ENCODE measurements around the gene ZC3H7B. TPM values are rescaled to one million over a fixed set of nuclear protein-coding genes. Genes with fewer than 3 reads are reported as not detected.

ZC3H7B gene
- total RNA-seq, 1 experiment from 2014 or later, result 34.8 TPM

- no peaks in the 10 kb centered on the region for H3K9me3 ChIP-seq (ENCODE audit: low read length)
- CTCF ChIA-PET, result no interaction called here
- no peak for DNase-seq
- H3K9ac ChIP-seq (ENCODE audit: low read length), result no peak overlapping the region
- H3K27me3 ChIP-seq (ENCODE audit: low read length), result no peaks in the 10 kb centered on the region
- H3K4me3 ChIP-seq (ENCODE audit: low read length), result no peak overlapping the region
- H3K4me2 ChIP-seq (ENCODE audit: low read length), result no peak overlapping the region
- no peaks in the 10 kb centered on the region for H4K20me1 ChIP-seq (ENCODE audit: low read length)
- H3K79me2 ChIP-seq (ENCODE audit: low read length), result no peaks in the 10 kb centered on the region
- H3K27ac ChIP-seq (ENCODE audit: low read length), result no peak overlapping the region
- POLR2A ChIA-PET (ENCODE audit: unreplicated experiment), result no interaction called here
- intact Hi-C loops (cut with micrococcal nuclease), result no loop called here
- no peaks in the 10 kb centered on the region for H3K4me1 ChIP-seq (ENCODE audit: insufficient read depth, low read length)
- no peak overlapping the region for H2AFZ ChIP-seq (ENCODE audit: low read length)
- H3K36me3 ChIP-seq (ENCODE audit: low read depth, low read length), result no peaks in the 10 kb centered on the region
- H3F3A ChIP-seq (ENCODE audit: low read length, unreplicated experiment), result no peaks in the 10 kb centered on the region
- TF ChIP-seq EZH2 (IDR thresholded peaks at IDR 0.05; ENCODE audit: low read length, unreplicated experiment), result no peak
- TF ChIP-seq CTCF (conservative IDR thresholded peaks at IDR 0.05; ENCODE audit: low read depth, low read length), result no peak
- TF ChIP-seq EZH2phosphoT487 (IDR thresholded peaks at IDR 0.05; ENCODE audit: borderline replicate concordance, low read length), result no peak
- BruUV-seq (replicated peaks), result no TSS peak
- no peaks in the 10 kb centered on the region for H3K9me2 ChIP-seq (replicated peaks; ENCODE audit: low read length)
- ATAC-seq, result no peak
Observed at GRCh38 chr22:41343717-41344116, 42.4 kb downstream of the ZC3H7B start.

- no peaks in the 10 kb centered on the region for H3K9me2 ChIP-seq (replicated peaks; ENCODE audit: low read length)
- H3F3A ChIP-seq (ENCODE audit: low read length, unreplicated experiment), result no peaks in the 10 kb centered on the region
- BruUV-seq (replicated peaks), result no TSS peak
- no peak overlapping the region for H3K9ac ChIP-seq (ENCODE audit: low read length)
- POLR2A ChIA-PET (ENCODE audit: unreplicated experiment), result no interaction called here
- no peak for ATAC-seq
- H3K36me3 ChIP-seq (ENCODE audit: low read depth, low read length), result no peaks in the 10 kb centered on the region
- DNase-seq, result no peak
- no peaks in the 10 kb centered on the region for H3K27me3 ChIP-seq (ENCODE audit: low read length)
- no peak overlapping the region for H2AFZ ChIP-seq (ENCODE audit: low read length)
- no peak overlapping the region for H3K4me3 ChIP-seq (ENCODE audit: low read length)
- intact Hi-C loops (cut with micrococcal nuclease), result no loop called here
- no peak for TF ChIP-seq EZH2phosphoT487 (IDR thresholded peaks at IDR 0.05; ENCODE audit: borderline replicate concordance, low read length)
- no peak for TF ChIP-seq EZH2 (IDR thresholded peaks at IDR 0.05; ENCODE audit: low read length, unreplicated experiment)
- no peak for TF ChIP-seq CTCF (conservative IDR thresholded peaks at IDR 0.05; ENCODE audit: low read depth, low read length)
- H3K4me1 ChIP-seq (ENCODE audit: insufficient read depth, low read length), result no peaks in the 10 kb centered on the region
- H3K4me2 ChIP-seq (ENCODE audit: low read length), result no peak overlapping the region
- H4K20me1 ChIP-seq (ENCODE audit: low read length), result no peaks in the 10 kb centered on the region
- no peaks in the 10 kb centered on the region for H3K79me2 ChIP-seq (ENCODE audit: low read length)
- no peaks in the 10 kb centered on the region for H3K9me3 ChIP-seq (ENCODE audit: low read length)
- CTCF ChIA-PET, result no interaction called here
- no peak overlapping the region for H3K27ac ChIP-seq (ENCODE audit: low read length)
Observed at GRCh38 chr22:41344189-41344788, 43.0 kb downstream of the ZC3H7B start.

- no peaks in the 10 kb centered on the region for H3K9me3 ChIP-seq (ENCODE audit: low read length)
- no peak overlapping the region for H2AFZ ChIP-seq (ENCODE audit: low read length)
- intact Hi-C loops (cut with micrococcal nuclease), result no loop called here
- H3K9me2 ChIP-seq (replicated peaks; ENCODE audit: low read length), result no peaks in the 10 kb centered on the region
- H3K4me1 ChIP-seq (ENCODE audit: insufficient read depth, low read length), result no peaks in the 10 kb centered on the region
- DNase-seq (no peak), ATAC-seq (no peak)
- no peaks in the 10 kb centered on the region for H3K79me2 ChIP-seq (ENCODE audit: low read length)
- H3K4me3 ChIP-seq (ENCODE audit: low read length), result no peak overlapping the region
- H3K36me3 ChIP-seq (ENCODE audit: low read depth, low read length), result no peaks in the 10 kb centered on the region
- ChIA-PET CTCF (no interaction called here), POLR2A (ENCODE audit: unreplicated experiment) (no interaction called here)
- H3F3A ChIP-seq (ENCODE audit: low read length, unreplicated experiment), result no peaks in the 10 kb centered on the region
- BruUV-seq (replicated peaks), result no TSS peak
- no peak overlapping the region for H3K9ac ChIP-seq (ENCODE audit: low read length)
- TF ChIP-seq EZH2phosphoT487 (IDR thresholded peaks at IDR 0.05; ENCODE audit: borderline replicate concordance, low read length) (no peak), EZH2 (IDR thresholded peaks at IDR 0.05; ENCODE audit: low read length, unreplicated experiment) (no peak), CTCF (conservative IDR thresholded peaks at IDR 0.05; ENCODE audit: low read depth, low read length) (no peak)
- no peak overlapping the region for H3K4me2 ChIP-seq (ENCODE audit: low read length)
- no peak overlapping the region for H3K27ac ChIP-seq (ENCODE audit: low read length)
- H4K20me1 ChIP-seq (ENCODE audit: low read length), result no peaks in the 10 kb centered on the region
- no peaks in the 10 kb centered on the region for H3K27me3 ChIP-seq (ENCODE audit: low read length)
Observed at GRCh38 chr22:41345807-41346335, 44.5 kb downstream of the ZC3H7B start.
